CD4-positive, alpha-beta T cell (primary cell): ENCODE measurements around the gene TENT4B. TPM values are rescaled to one million over a fixed set of nuclear protein-coding genes. Genes with fewer than 3 reads are reported as not detected.

Source experiments
- ATAC-seq: fragments of 200-7000 bp; cut with Tn5 transposase; one replicate; pipeline ENCODE4 v1.10.0; 2022; ENCODE audit warnings: mild to moderate bottlenecking; ENCODE audit not compliant: poor library complexity
- CTCF ChIA-PET: fragments of 350-600 bp; sonication (Branson Sonifier 250); formaldehyde crosslinking; loops from one replicate; lab custom pipeline; 2021; ENCODE audit warnings: antibody characterized with exemption, inconsistent platforms; lab: Charles Lee
- POLR2A ChIA-PET: fragments of 350-600 bp; sonication (Branson Sonifier 250); formaldehyde crosslinking; loops from one replicate; lab custom pipeline; 2021; ENCODE audit warnings: antibody characterized with exemption, inconsistent platforms; lab: Charles Lee
- DNase-seq, 14 experiments: peaks; one replicate each; pipeline ENCODE4 v3.0.0-alpha.2; 2013 to 2020; ENCODE audit warnings: mixed read lengths in 2 of 14
- H3K27ac ChIP-seq, 2 donors: one replicate each; pipeline versions ENCODE4 v1.5.1 to v1.7.0; 2013; ENCODE audit warnings: low read length in 2 of 2, low read depth in 1 of 2, mild to moderate bottlenecking in 1 of 2
- H3K27me3 ChIP-seq, 2 experiments: 1 replicate in 1 of 2; 2 replicates in 1 of 2; pipeline versions ENCODE4 v1.6.1 to v1.7.0; 2013; ENCODE audit warnings: low read length in 2 of 2, control low read depth in 1 of 2, mild to moderate bottlenecking in 1 of 2, moderate library complexity in 1 of 2; ENCODE audit not compliant: insufficient read depth in 2 of 2, control insufficient read depth in 1 of 2
- H3K36me3 ChIP-seq: one replicate; pipeline ENCODE4 v1.6.1; 2013; ENCODE audit warnings: low read length, control low read depth; ENCODE audit not compliant: insufficient read depth
- H3K4me1 ChIP-seq: one replicate; pipeline ENCODE4 v1.6.1; 2013; ENCODE audit warnings: low read length, control low read depth; ENCODE audit not compliant: insufficient read depth
- H3K4me3 ChIP-seq: one replicate; pipeline ENCODE4 v1.5.1; 2013; ENCODE audit warnings: mild to moderate bottlenecking, low read length, moderate library complexity
- H3K9me3 ChIP-seq, 2 experiments: 1 replicate in 1 of 2; 2 replicates in 1 of 2; pipeline versions ENCODE4 v1.6.1 to v1.7.0; 2013; ENCODE audit warnings: low read length in 2 of 2, mild to moderate bottlenecking in 2 of 2, control low read depth in 1 of 2, moderate library complexity in 1 of 2; ENCODE audit not compliant: control insufficient read depth in 1 of 2, insufficient read depth in 1 of 2
- H3K27ac Mint-ChIP-seq: one replicate; pipeline ENCODE4 v1.8.0; 2020; ENCODE audit warnings: mixed read lengths
- H3K27me3 Mint-ChIP-seq: one replicate; pipeline ENCODE4 v1.8.0; 2021; ENCODE audit warnings: mixed read lengths
- H3K36me3 Mint-ChIP-seq: one replicate; pipeline ENCODE4 v1.8.0; 2021; ENCODE audit warnings: low read depth, mixed read lengths
- H3K4me1 Mint-ChIP-seq: one replicate; pipeline ENCODE4 v1.8.0; 2021; ENCODE audit warnings: low read depth, mixed read lengths
- H3K4me3 Mint-ChIP-seq: one replicate; pipeline ENCODE4 v1.8.0; 2020; ENCODE audit warnings: mild to moderate bottlenecking, mixed read lengths
- H3K9me3 Mint-ChIP-seq: one replicate; pipeline ENCODE4 v1.8.0; 2020; ENCODE audit warnings: mixed read lengths
- intact Hi-C, 2 experiments: fragments of 100-400 bp; cut with DNase I in 1 of 2; cut with micrococcal nuclease in 1 of 2; formaldehyde crosslinking; loops; one replicate each; pipeline versions ENCODE4 v1.15.1 to v1.9.0; 2023 to 2025; cut with DNase I, micrococcal nuclease
- total RNA-seq, 174 experiments: library from RNA in 2 of 174; stranded (reverse) in 2 of 174; gene quantifications; one replicate each; pipeline ENCODE4 v1.2.3 and lab custom pipeline; 2021 to 2026
- TF ChIP-seq, protein P1 (sequence below): fragments of 200-600 bp; IDR thresholded peaks from one replicate; pipeline ENCODE4 v1.8.0; 2022; ENCODE audit warnings: antibody characterized with exemption, mild to moderate bottlenecking

The TENT4B gene
- total RNA-seq, 2 experiments from 2014 or later = 32.9 to 35.0 TPM

DNA sequence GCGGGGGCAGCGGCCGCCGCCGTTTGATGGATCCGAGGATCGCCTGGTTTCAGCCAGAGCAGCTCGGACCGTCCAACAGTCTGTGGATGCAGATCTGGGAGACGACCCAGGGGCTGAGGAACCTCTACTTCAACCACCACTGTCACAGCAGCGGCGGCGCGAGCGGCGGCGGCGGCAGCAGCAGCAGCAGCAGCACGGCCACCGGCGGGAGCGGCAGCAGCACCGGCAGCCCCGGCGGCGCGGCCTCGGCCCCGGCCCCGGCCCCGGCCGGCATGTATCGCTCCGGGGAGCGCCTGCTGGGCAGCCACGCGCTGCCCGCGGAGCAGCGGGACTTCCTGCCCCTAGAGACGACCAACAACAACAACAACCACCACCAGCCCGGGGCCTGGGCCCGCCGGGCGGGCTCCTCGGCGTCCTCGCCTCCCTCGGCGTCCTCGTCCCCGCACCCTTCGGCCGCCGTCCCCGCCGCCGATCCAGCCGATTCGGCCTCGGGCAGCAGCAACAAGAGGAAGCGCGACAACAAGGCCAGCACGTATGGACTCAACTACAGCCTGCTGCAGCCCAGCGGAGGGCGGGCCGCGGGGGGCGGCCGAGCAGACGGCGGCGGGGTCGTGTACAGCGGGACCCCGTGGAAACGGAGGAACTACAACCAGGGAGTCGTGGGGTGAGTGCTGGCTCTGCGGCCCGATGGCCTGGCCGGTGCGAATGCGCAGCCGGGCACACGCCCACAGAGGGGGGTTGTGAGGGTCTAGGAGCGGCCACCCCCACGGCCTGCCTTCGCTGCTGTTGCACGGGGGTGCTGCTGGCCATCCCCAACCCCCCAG is 702 bp downstream of the TENT4B start:
- Histone ChIP-seq H3K4me3 (peak overlapping the region; percentile 74), H3K27ac (peak overlapping the region in 1 of 2 donors; percentile 56), H3K27me3 (no peaks in the 10 kb centered on the region), H3K4me1 (peaks cover 54% of the 10 kb centered on the region), H3K36me3 (peaks cover 4% of the 10 kb centered on the region), H3K9me3 (no peaks in the 10 kb centered on the region)
- peak overlapping the region; percentile 94 for H3K4me3 Mint-ChIP-seq
- ChIA-PET POLR2A (interaction anchor here (1.9 to 2.8 kb wide), 3 partner anchors 7 to 128 kb away, joined by 10 to 15 read pairs (median 14); partner anchors contain the start of gene CNEP1R1), CTCF (no interaction called here)
- no peaks in the 10 kb centered on the region for H3K27me3 Mint-ChIP-seq
- peaks cover 46% of the 10 kb centered on the region for H3K4me1 Mint-ChIP-seq
- DNase-seq (peak in 7 of 14 experiments; percentile 6 to 55 (median 20)), ATAC-seq (no peak)
- H3K36me3 Mint-ChIP-seq = peaks cover 34% of the 10 kb centered on the region
- peak overlapping the region; percentile 91 for H3K27ac Mint-ChIP-seq
- TF ChIP-seq, protein P1, sequence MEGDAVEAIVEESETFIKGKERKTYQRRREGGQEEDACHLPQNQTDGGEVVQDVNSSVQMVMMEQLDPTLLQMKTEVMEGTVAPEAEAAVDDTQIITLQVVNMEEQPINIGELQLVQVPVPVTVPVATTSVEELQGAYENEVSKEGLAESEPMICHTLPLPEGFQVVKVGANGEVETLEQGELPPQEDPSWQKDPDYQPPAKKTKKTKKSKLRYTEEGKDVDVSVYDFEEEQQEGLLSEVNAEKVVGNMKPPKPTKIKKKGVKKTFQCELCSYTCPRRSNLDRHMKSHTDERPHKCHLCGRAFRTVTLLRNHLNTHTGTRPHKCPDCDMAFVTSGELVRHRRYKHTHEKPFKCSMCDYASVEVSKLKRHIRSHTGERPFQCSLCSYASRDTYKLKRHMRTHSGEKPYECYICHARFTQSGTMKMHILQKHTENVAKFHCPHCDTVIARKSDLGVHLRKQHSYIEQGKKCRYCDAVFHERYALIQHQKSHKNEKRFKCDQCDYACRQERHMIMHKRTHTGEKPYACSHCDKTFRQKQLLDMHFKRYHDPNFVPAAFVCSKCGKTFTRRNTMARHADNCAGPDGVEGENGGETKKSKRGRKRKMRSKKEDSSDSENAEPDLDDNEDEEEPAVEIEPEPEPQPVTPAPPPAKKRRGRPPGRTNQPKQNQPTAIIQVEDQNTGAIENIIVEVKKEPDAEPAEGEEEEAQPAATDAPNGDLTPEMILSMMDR = no peak
- no peaks in the 10 kb centered on the region for H3K9me3 Mint-ChIP-seq
- intact Hi-C loops = loop anchor here (1.0 to 10.0 kb wide), 11 partner anchors 57 to 591 kb away; partner anchors contain the start of genes CNEP1R1 (in 2 of the 2), ADCY7 (in 1 of the 2), BRD7 (in 1 of the 2) and CYLD (in 1 of the 2)

DNA sequence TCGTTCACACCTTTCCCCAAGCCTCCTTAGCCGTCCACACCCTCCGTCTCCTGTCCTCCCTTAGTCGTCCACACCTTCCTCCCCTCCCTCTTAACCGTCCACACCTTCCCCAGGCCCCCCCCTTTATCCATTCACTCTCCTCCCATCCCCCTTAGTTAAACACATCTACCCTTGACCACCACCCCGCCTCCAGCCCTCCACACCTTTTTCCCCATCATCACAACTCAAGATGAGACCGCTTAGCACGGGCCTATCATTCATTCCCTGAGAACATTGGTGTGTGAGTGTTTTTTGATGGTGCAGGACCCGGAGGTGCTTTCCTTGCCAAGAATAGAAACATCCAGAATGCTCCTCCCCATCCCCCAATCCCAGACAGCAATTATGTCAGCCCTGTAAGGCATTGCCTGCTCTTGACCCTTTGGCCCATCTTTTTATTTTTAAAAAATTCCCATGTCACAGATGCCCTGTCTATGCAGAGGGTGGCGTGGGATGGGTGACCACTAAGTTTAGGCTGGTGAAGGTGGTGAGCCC is 1.4 kb downstream of the TENT4B start:
- Mint-ChIP-seq H3K4me1 (peaks cover 52% of the 10 kb centered on the region), H3K4me3 (peak overlapping the region; percentile 94), H3K9me3 (no peaks in the 10 kb centered on the region), H3K27ac (peak overlapping the region; percentile 91), H3K36me3 (peaks cover 36% of the 10 kb centered on the region), H3K27me3 (no peaks in the 10 kb centered on the region)
- POLR2A ChIA-PET = interaction anchor here (1.1 to 3.4 kb wide), 6 partner anchors 10 to 587 kb away, joined by 4 to 24 read pairs (median 6); partner anchors contain the start of gene HEATR3
- TF ChIP-seq, protein P1 = no peak
- no peak for ATAC-seq
- Histone ChIP-seq H3K27me3 (no peaks in the 10 kb centered on the region), H3K27ac (peak overlapping the region in 1 of 2 donors; percentile 56), H3K4me3 (peak overlapping the region; percentile 74), H3K36me3 (peaks cover 4% of the 10 kb centered on the region), H3K9me3 (no peaks in the 10 kb centered on the region), H3K4me1 (peaks cover 57% of the 10 kb centered on the region)
- intact Hi-C loops = loop anchor here (5.0 to 10.0 kb wide), 6 partner anchors 58 to 590 kb away; partner anchors contain the start of genes ADCY7 (in 1 of the 2), CNEP1R1 (in 1 of the 2), CYLD (in 1 of the 2) and NKD1 (in 1 of the 2)
- CTCF ChIA-PET = interaction anchor here (2.4 kb wide), 1 partner anchor 56 kb away, joined by 8 read pairs; no protein-coding TSS in a partner anchor
- peak in 3 of 14 experiments; percentile 22 to 38 (median 35) for DNase-seq

DNA sequence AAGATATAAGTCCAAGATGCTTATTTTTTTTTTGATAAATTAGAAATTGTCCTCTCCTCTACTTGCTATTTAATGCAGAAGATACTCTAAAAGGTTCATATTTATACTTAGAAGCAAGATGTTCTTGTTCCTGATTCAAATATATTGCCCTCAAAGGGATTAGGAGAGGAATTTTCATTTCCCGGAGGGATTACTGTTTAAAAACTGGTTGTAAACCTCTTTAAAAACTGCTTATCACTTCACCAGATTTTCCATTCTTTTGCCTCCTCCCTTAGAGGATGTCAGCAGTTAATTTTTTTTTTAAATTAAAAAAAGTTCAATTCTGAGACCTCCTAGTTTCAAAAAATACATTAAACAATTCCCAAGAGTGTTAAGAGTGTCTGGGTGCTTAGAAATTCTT is 2.8 kb downstream of the TENT4B start:
- Mint-ChIP-seq H3K4me3 (peak overlapping the region; percentile 94), H3K4me1 (peaks cover 67% of the 10 kb centered on the region), H3K36me3 (peaks cover 48% of the 10 kb centered on the region), H3K27ac (peak overlapping the region; percentile 91), H3K9me3 (no peaks in the 10 kb centered on the region), H3K27me3 (no peaks in the 10 kb centered on the region)
- TF ChIP-seq, protein P1 = no peak
- Histone ChIP-seq H3K9me3 (no peaks in the 10 kb centered on the region), H3K36me3 (peaks cover 7% of the 10 kb centered on the region), H3K27ac (no peak overlapping the region), H3K27me3 (no peaks in the 10 kb centered on the region), H3K4me1 (peaks cover 65% of the 10 kb centered on the region), H3K4me3 (peak overlapping the region; percentile 74)
- no peak for DNase-seq
- intact Hi-C loops = loop anchor here (10.0 kb wide), 3 partner anchors 119 to 589 kb away; partner anchors contain the start of genes CNEP1R1 (in 1 of the 2) and CYLD (in 1 of the 2)
- ChIA-PET POLR2A (interaction anchor here (0.6 to 3.4 kb wide), 9 partner anchors 11 to 640 kb away, joined by 3 to 24 read pairs (median 4); partner anchors contain the start of gene HEATR3), CTCF (interaction anchor here (0.9 to 2.4 kb wide), 2 partner anchors 9 to 55 kb away, joined by 4 to 8 read pairs; no protein-coding TSS in a partner anchor)
- no peak for ATAC-seq
